HG03354 (cell line): ENCODE results near the gene TANC1.
A peak's percentile ranks its signal among the peaks of the same experiment; 100 is the strongest.

ENCODE experiments used
- ATAC-seq: cut with Tn5 transposase; IDR thresholded peaks from one replicate; pipeline ENCODE4 v1.9.1; 2021; ENCODE audit warnings: mild to moderate bottlenecking; ENCODE audit not compliant: unreplicated experiment, poor library complexity, severe bottlenecking

The TANC1 gene

DNA sequence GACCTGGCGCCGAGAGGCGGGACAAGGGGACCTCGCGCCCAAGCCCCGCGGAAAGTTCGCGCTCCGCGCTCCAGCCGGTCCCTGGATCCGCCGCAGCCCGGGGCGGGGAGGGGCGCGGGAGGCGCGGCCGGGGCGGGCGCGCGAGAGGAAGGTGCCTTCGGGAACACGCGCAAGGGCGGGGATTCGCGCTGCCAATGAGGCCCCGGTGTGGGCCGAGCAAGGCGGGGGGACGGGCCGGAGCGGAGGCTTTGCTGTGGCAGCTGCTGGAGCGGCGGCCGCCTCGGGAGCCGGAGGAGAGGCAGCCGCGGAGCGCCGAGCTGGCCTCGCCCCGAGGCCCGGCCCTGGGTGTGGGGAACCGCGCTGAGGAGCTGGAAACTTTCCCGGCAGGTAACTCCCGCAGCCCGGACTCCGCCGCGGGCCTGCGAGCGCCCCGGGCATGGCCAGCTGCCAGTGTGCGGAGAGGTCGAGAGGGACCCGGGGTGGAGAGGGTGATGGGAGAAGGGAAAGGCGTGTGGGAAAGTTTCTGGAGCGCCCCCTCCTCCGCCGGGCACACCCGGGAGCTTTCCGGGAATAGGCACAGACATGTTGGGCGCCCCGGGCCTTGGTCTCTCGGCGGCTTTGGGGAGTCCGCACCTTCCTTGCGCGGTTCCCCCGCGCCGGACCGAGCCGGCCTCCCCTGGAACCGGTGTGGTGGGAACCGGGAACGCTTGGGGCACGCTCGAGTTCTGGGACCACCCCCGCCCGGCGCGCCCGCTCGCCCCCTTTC, at the start of gene TANC1:
TSS of gene TANC1 (plus strand) at position 245 of the 766 bp plus-strand sequence. CDS start 97,271 bp downstream, outside the sequence.
- ATAC-seq = peak; percentile 91

GRCh38 chr2:158921599-158922408, 46.6 kb upstream of the TANC1 start:
- no peak for ATAC-seq

DNA sequence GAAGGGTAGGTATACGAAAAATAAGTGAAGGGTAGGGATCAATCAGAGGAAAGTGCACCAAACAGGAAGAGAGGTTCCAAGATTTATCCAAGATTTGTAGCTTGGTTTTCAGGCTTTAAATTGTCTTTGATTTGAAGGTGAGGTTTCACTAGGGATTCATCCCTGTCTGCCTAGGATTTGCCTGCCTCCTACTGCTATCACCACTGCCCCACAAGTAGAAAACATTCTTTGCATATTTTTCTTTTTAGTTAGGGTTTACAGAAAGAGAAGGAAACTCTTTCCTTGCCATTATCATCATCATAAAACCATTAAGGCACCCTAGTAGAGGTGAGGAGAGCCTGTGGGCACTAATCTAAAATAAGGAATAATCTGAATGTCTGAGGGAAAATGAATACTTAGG, 45.8 kb upstream of the TANC1 start:
- no peak for ATAC-seq

GRCh38 chr2:158923180-158923594, 45.3 kb upstream of the TANC1 start:
- no peak for ATAC-seq

DNA sequence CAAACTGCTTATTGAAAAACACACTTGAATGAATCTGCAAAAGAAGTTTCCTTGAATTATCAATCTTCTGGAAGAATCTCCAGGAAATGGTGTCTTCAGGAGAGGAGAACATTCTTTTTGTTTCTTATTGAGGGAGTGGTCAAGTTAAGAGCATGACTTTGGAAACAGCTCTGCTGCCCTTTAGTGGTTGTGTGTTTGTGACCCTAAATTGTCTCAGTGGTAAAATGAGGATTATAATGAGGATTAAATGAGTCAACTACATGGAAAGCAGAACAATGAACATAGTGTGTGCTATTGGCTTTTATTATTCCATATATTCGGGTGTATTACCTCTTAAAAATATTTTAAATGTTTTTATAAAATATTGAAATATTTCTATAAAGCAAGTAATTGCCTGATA, 44.8 kb upstream of the TANC1 start:
- ATAC-seq = no peak

DNA sequence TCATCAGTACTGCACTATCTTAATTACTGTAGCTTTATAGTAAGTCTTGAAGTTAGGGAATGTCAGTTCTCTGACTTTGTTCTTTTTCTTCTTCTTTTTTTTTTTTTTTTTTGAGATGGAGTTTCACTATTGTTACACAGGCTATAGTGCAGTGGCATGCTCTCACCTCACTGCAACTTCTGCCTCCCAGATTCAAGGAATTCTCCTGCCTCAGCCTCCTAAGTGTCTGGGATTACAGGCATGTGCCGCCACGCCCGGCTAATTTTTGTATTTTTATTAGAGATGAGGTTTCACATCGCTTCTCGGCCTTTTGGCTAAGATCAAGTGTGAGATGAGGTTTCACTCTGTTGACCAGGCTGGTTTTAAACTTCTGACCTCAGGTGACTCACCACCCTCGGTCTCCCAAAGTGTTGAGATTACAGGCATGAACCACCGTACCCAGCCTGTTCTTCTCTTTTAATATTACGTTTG, 41.9 kb upstream of the TANC1 start:
- no peak for ATAC-seq

GRCh38 chr2:158928515-158928914, 39.9 kb upstream of the TANC1 start:
- no peak for ATAC-seq

- no peak for ATAC-seq
These were observed 39.5 kb upstream of the TANC1 start for GRCh38 chr2:158928965-158929364.

GRCh38 chr2:158931572-158931971, 36.9 kb upstream of the TANC1 start:
- ATAC-seq = no peak

- ATAC-seq = no peak
These were observed 36.3 kb upstream of the TANC1 start for GRCh38 chr2:158932131-158932645.

DNA sequence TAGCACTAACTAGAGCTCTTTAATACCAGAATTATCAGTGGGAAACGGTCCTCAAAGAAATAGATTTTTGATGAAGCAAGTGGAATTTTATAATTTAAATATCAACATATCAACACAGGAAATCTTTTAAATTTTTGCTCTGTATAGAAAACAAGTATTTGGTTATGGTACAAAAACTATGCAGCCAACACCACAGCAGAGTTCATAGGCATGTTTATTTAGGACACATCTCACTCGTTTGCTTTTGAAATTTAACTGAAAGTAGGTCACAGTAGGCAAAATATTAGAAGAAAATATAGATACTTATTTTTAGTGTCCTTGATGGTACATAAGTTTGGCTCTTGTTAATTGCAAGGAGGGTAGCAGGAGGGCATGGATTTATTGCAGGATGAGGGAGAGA, 34.3 kb upstream of the TANC1 start:
- no peak for ATAC-seq

DNA sequence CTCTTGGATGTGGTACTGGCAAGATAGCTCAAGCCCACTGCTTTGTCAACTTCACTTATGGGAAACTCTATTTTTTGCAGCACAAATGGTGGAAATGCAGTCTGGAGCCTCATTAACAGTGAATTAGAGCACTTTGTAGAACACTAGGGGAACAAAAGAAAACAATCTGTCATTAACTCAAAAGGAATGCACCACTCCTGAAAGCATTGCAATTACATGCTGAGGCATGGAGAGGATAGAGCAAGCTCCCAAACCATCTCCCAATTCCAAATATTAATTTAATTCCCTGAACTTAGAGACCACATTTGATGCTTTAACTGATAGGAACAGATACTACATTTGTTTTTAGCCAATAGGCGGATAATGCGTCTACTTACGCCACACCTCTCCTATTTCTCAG, 32.8 kb upstream of the TANC1 start:
- ATAC-seq = no peak

- no peak for ATAC-seq
These were observed 31.5 kb upstream of the TANC1 start for GRCh38 chr2:158936978-158937377.

- no peak for ATAC-seq
These were observed 28.1 kb upstream of the TANC1 start for GRCh38 chr2:158940356-158940755.

DNA sequence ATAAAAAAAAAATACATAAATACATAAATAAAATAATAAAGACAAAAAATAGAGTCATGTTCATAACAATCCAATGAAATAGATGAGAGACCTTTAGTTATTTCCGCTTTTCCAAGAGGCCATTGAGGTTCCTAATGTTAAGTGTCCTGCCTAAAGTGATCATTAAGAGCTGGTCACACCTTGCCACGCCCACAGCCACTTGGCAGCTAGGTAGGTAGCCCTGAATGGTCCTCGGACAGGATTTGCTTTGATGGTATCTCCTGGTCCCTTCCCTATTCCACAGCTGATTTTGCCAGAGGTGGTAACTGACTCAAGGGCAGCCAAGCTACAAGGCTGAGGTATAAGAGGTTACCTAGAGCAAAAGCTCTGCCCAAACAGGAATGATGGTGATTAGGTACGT, 24.5 kb upstream of the TANC1 start:
- no peak for ATAC-seq

DNA sequence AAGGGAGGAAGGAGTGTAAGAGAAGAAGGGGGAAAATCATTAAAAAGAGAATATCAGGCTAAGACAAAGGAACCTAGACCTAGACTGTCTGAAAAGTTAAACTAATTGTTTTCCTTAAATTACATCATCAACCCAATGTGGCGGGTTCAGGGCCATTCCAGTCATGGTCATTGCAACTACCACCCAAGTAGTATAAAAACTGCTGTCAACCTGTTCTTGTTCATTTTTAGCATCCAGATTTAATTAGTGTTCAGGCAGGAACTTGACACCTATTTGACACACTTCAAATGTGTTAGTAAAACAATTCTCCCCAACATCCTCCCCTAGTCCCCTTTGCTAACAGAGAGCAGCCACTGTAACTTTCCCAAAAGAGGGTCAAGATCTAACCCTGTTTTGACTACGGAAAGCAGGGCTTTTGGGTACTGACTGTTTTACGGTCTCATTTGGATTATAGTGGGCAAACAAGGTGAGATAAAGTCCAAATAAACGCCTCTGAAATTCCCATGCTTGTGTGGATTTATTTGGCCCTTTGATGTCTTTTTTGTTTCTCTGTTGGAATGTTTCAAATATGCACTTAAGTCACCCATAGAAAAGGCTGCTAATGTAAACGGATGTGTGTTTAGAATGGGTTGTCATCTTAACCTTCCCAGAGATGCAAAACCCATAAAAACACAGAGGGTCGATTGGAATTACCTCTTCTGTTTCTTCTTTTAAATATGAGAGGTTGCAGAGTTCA, 19.3 kb upstream of the TANC1 start:
- no peak for ATAC-seq

GRCh38 chr2:158953454-158953853, 15.0 kb upstream of the TANC1 start:
- no peak for ATAC-seq

- peak; percentile 74 for ATAC-seq
These were observed 14.3 kb upstream of the TANC1 start for GRCh38 chr2:158953926-158954763.

DNA sequence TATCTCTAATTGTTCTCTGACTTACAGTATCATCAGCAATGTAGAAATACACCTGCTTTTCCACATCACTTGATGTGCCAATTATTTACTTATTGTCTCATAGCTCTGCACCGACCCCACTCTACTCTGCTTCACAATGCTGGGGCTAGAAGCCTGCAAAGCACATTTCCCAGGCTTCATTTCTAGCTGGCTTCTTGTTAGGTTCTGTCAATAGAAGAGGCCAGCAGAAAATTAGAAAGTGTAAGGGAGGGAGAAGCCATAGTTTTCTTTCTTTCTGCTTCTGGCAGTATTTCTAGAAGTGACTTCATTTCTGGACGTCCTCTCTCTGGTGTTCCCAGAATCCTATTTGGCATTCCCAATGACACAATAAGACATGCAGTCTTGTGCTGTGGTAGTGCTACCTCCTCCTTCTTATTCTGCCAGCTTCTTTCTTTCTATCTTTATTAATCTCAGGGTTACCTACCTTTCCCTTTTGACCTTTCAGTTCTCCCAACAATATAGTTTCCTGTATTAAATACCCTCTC, 12.5 kb upstream of the TANC1 start:
- ATAC-seq = no peak
